Spleen (tissue), 11 donors: Measurements from ENCODE around the gene SYNE2. TPM values are rescaled to one million over a fixed set of nuclear protein-coding genes. Genes with fewer than 3 reads are reported as not detected.

Experiments used
- DNase-seq: peaks from one replicate; pipeline ENCODE4 v3.0.0-alpha.2; 2020
- H3K27ac ChIP-seq, 8 donors: fragments of 200-600 bp; sonication (generic) in 7 of 8; 1 replicate in 4 of 8; 2 replicates in 4 of 8; pipeline versions ENCODE4 v1.5.0 to v1.8.0; 2016 to 2021; ENCODE audit warnings: inconsistent platforms in 4 of 8, mild to moderate bottlenecking in 4 of 8, moderate library complexity in 1 of 8
- H3K27me3 ChIP-seq, 7 donors: fragments of 200-600 bp; sonication (generic) in 6 of 7; replicated peaks in 1 of 7; 1 replicate in 4 of 7; 2 replicates in 3 of 7; pipeline versions ENCODE4 v1.5.0 to v1.8.0; 2016 to 2021; ENCODE audit warnings: inconsistent platforms in 3 of 7, mild to moderate bottlenecking in 1 of 7
- H3K36me3 ChIP-seq, 6 donors: fragments of 200-600 bp; sonication (generic) in 5 of 6; 1 replicate in 4 of 6; 2 replicates in 2 of 6; pipeline versions ENCODE4 v1.5.0 to v1.8.0; 2016 to 2021; ENCODE audit warnings: inconsistent platforms in 2 of 6
- H3K4me1 ChIP-seq, 6 donors: fragments of 200-600 bp; sonication (generic) in 5 of 6; 1 replicate in 3 of 6; 2 replicates in 3 of 6; pipeline versions ENCODE4 v1.5.0 to v1.8.0; 2016 to 2021; ENCODE audit warnings: inconsistent platforms in 3 of 6
- H3K4me3 ChIP-seq, 8 donors: fragments of 200-600 bp; sonication (generic) in 7 of 8; 1 replicate in 4 of 8; 2 replicates in 4 of 8; pipeline versions ENCODE4 v1.5.0 to v1.8.0; 2016 to 2021; ENCODE audit warnings: inconsistent platforms in 4 of 8, mild to moderate bottlenecking in 4 of 8, moderate library complexity in 2 of 8
- H3K9me3 ChIP-seq, 8 donors: fragments of 200-600 bp; sonication (generic) in 7 of 8; 1 replicate in 4 of 8; 2 replicates in 4 of 8; pipeline versions ENCODE4 v1.5.0 to v1.8.0; 2016 to 2021; ENCODE audit warnings: inconsistent platforms in 4 of 8
- POLR2A ChIP-seq, 3 donors: fragments of 450-650 bp; IDR thresholded peaks; one replicate each; pipeline ENCODE4 v1.5.1; 2017; ENCODE audit warnings: antibody characterized with exemption in 3 of 3, mild to moderate bottlenecking in 1 of 3
- POLR2AphosphoS5 ChIP-seq, 3 donors: sonication (generic); formaldehyde crosslinking; IDR thresholded peaks; one replicate each; pipeline ENCODE4 v1.5.1; 2017; ENCODE audit warnings: antibody characterized with exemption in 3 of 3
- WGBS, 5 donors: extraction: QIAGEN DNeasy Blood & Tissue Kit in 3 of 5; methylation state at CpG; one replicate each; pipeline versions ENCODE4 v1.1.5 to v1.1.7; 2013 to 2018; 5-methylcytosine and 5-hydroxymethylcytosine counted together
- intact Hi-C: fragments of 100-400 bp; cut with DNase I; formaldehyde crosslinking; loops from one replicate; pipeline ENCODE4 v1.15.0; 2023; ENCODE audit warnings: low total_unique reads
- polyA plus RNA-seq, 3 donors: library from polyadenylated mRNA; stranded (reverse); fragments of 200-250 nt; gene quantifications; one replicate each; pipeline ENCODE4 v1.2.1, GENCODE V29; 2013
- total RNA-seq, 7 donors: library from RNA; depleted of rRNA in 3 of 7; stranded (reverse); fragments of >200 nt in 3 of 7; fragmentation: NEBNext Ultra II Directional in 4 of 7; extraction: Animal tissue kit (Norgen Biotek cat#: 25700) in 4 of 7; gene quantifications; one replicate each; pipeline versions ENCODE4 v1.1.0 to v1.2.1, GENCODE V29; 2016 to 2021
- TF ChIP-seq, protein P1 (sequence below), 11 experiments: fragments of 200-600 bp in 7 of 11; fragments of 450-650 bp in 4 of 11; sonication (generic) in 4 of 11; IDR thresholded peaks in 8 of 11; conservative IDR thresholded peaks in 3 of 11; 1 replicate in 7 of 11; 2 replicates in 4 of 11; pipeline versions ENCODE4 v1.4.0 to v1.8.0; 2016 to 2021; ENCODE audit warnings: antibody characterized with exemption in 11 of 11, inconsistent platforms in 4 of 11, mild to moderate bottlenecking in 1 of 11
- donor health status: healthy with polysubstance abuse.
- donor health status: DM: no; HTN: no; CAD: no; lungs with moderate emphysema.
- donor health status: DM: no; HTN: no; CAD: no.
- donor health status: Bipolar disorder and iron deficiency.
- donor health status: healthy.
- donor health status: DM: no; HTN: no; CAD: no.
- donor health status: DM: yes; HTN: yes; CAD: no.

The SYNE2 gene
- total and polyA plus RNA-seq, 10 donors, result 16.0 to 173 (median 147) TPM

DNA sequence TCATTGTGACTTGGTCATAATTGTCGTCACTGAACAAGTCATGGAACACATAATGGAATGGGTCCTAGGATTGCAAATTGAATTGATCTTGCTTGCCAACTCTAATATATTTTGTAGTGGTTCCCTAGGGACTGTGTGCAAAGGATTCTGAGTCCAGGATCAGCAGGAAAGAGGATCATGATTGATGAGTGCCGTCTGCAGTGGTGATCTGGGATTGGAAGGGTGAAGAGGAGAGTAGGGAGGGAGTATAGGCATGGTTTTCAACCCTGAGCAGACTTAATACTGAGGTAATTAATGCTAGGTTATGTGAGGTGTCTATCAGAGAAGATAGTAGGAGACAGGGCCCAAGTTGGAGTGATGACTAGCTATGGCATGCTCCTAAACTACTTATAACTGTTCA lies 272.5 kb downstream of the SYNE2 start:
- Histone ChIP-seq H3K27me3 (no peaks in the 10 kb centered on the region), H3K36me3 (peaks cover 0 to 100% (median 81%) of the 10 kb centered on the region in 6 donors), H3K4me3 (no peak overlapping the region), H3K27ac (no peak overlapping the region), H3K9me3 (no peaks in the 10 kb centered on the region), H3K4me1 (no peaks in the 10 kb centered on the region)
- intact Hi-C loops, result no loop called here
- WGBS, 5 donors, result 90 to 94% (median 92%) methylated on average over 2 of the region's 2 CpGs
- DNase-seq, result no peak
- TF ChIP-seq POLR2AphosphoS5 (IDR thresholded peaks at IDR 0.05), result no peak
- TF ChIP-seq POLR2A (IDR thresholded peaks at IDR 0.05), result no peak
- TF ChIP-seq, protein P1, sequence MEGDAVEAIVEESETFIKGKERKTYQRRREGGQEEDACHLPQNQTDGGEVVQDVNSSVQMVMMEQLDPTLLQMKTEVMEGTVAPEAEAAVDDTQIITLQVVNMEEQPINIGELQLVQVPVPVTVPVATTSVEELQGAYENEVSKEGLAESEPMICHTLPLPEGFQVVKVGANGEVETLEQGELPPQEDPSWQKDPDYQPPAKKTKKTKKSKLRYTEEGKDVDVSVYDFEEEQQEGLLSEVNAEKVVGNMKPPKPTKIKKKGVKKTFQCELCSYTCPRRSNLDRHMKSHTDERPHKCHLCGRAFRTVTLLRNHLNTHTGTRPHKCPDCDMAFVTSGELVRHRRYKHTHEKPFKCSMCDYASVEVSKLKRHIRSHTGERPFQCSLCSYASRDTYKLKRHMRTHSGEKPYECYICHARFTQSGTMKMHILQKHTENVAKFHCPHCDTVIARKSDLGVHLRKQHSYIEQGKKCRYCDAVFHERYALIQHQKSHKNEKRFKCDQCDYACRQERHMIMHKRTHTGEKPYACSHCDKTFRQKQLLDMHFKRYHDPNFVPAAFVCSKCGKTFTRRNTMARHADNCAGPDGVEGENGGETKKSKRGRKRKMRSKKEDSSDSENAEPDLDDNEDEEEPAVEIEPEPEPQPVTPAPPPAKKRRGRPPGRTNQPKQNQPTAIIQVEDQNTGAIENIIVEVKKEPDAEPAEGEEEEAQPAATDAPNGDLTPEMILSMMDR (IDR thresholded peaks at IDR 0.05 in 8 of 11, conservative IDR thresholded peaks at IDR 0.05 in 3 of 11), result no peak

DNA sequence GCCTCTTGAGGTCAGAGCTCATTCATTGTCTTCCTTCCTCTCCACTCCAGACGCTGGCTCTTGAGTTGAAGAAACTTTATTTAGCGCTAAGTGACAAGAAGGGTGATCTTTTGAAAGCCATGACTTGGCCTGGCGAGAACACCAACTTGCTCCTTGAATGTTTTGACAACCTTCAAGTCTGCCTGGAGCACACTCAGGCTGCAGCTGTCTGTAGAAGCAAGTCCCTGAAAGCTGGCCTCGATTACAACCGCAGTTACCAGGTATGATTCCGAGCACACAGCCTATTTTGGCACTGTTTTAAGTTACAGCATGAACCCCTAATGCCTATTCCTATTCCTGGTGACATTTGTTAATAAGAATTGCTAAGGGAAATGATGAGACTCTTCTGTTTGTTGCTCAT lies 273.7 kb downstream of the SYNE2 start:
- Histone ChIP-seq H3K4me1 (no peaks in the 10 kb centered on the region), H3K36me3 (peaks cover 0 to 100% (median 83%) of the 10 kb centered on the region in 6 donors), H3K4me3 (no peak overlapping the region), H3K27ac (no peak overlapping the region), H3K9me3 (no peaks in the 10 kb centered on the region), H3K27me3 (no peaks in the 10 kb centered on the region)
- intact Hi-C loops, result no loop called here
- no peak for DNase-seq
- 89 to 95% (median 91%) methylated on average over 6 of the region's 6 CpGs for WGBS, 5 donors
- TF ChIP-seq, protein P1 (IDR thresholded peaks at IDR 0.05 in 8 of 11, conservative IDR thresholded peaks at IDR 0.05 in 3 of 11), result no peak
- TF ChIP-seq POLR2A (IDR thresholded peaks at IDR 0.05) (no peak), POLR2AphosphoS5 (IDR thresholded peaks at IDR 0.05) (no peak)

DNA sequence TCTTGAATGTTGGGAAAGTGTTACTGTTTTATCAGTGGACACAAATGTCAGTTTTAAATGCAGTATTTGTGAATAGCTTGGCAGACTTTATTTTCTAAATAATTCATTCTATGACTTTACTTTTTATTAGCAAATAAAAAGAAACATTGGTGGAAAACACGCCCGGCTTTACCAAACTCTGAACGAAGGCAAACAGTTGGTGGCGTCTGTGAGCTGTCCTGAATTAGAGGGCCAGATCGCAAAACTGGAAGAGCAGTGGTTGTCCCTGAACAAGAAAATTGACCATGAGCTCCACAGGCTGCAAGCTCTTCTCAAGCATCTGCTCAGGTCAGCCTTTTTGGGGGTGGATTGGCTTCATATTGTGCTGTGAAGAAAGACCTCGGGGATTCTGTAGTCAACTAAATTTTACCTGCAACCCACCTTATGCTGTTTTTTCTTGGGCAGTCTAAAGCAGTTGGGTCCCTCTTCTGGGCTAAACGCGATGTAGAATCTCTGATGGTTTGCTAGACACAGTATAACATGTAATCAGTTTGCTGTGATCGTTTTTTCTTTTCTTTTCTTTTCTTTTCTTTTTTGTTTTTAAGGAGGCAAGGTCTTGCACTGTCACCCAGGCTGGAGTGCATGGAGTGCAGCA lies 285.0 kb downstream of the SYNE2 start:
- Histone ChIP-seq H3K27me3 (no peaks in the 10 kb centered on the region), H3K4me1 (no peaks in the 10 kb centered on the region), H3K36me3 (peaks cover 0 to 100% (median 64%) of the 10 kb centered on the region in 6 donors), H3K4me3 (no peak overlapping the region), H3K9me3 (no peaks in the 10 kb centered on the region), H3K27ac (no peak overlapping the region)
- DNase-seq, result no peak
- intact Hi-C loops, result no loop called here
- WGBS, 5 donors, result 83 to 90% (median 86%) methylated on average over 9 of the region's 9 CpGs
- TF ChIP-seq POLR2A (IDR thresholded peaks at IDR 0.05), result no peak
- no peak for TF ChIP-seq POLR2AphosphoS5 (IDR thresholded peaks at IDR 0.05)
- TF ChIP-seq, protein P1 (IDR thresholded peaks at IDR 0.05 in 8 of 11, conservative IDR thresholded peaks at IDR 0.05 in 3 of 11), result peak in 1 of 11 experiments; percentile 9

DNA sequence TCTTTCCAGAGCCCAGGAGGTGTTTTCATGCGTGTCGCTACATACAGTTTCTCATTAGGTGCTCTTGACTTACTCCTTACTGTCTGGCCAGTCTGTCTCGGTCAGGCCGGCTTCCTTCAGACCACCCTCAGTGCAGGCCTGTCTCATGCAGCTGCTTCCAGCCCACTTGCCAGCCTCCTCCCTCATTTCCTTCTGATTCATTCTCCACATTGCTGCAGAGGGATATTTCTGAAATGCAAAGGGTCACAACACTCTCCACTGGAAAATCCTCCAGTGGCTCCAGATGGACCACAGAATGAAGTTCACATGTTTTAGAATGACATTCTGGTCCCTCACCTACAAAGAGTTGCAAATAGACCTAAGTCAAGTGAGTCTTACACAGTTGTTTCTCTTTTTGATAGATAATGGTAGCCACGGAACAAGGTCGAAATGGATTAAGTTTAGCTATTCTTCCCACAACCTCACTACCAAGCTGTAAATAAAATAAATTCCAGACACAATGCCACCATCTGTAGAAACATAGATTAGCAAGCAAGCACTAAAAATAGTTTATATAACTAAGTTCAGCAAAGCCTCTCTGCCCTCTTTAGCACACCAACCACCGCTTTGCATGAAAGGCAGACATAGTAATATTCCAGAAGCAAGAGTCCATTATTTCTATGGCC lies 294.5 kb downstream of the SYNE2 start:
- Histone ChIP-seq H3K36me3 (peaks cover 0 to 96% (median 38%) of the 10 kb centered on the region in 6 donors), H3K9me3 (no peaks in the 10 kb centered on the region), H3K4me3 (no peak overlapping the region), H3K27ac (no peak overlapping the region), H3K27me3 (no peaks in the 10 kb centered on the region), H3K4me1 (no peaks in the 10 kb centered on the region)
- DNase-seq, result no peak
- WGBS, 5 donors, result 86 to 94% (median 92%) methylated on average over 7 of the region's 7 CpGs
- intact Hi-C loops, result no loop called here
- TF ChIP-seq, protein P1 (IDR thresholded peaks at IDR 0.05 in 8 of 11, conservative IDR thresholded peaks at IDR 0.05 in 3 of 11), result no peak
- TF ChIP-seq POLR2AphosphoS5 (IDR thresholded peaks at IDR 0.05) (no peak), POLR2A (IDR thresholded peaks at IDR 0.05) (no peak)
